DND-41 (cell line): ENCODE data around the gene CASP9.

Experiments used
- EZH2 ChIP-seq: IDR thresholded peaks from 3 replicates; pipeline ENCODE4 v1.6.1; 2012; ENCODE audit warnings: borderline replicate concordance, low read depth, mild to moderate bottlenecking, moderate library complexity, low read length, inconsistent platforms; ENCODE audit not compliant: severe bottlenecking
- TF ChIP-seq, protein P1 (sequence below): IDR thresholded peaks from 2 replicates; pipeline ENCODE4 v1.5.1; 2012; ENCODE audit warnings: borderline replicate concordance, low read length, moderate library complexity, mild to moderate bottlenecking; ENCODE audit not compliant: poor library complexity, severe bottlenecking; ENCODE audit errors: extremely low read depth

DNA sequence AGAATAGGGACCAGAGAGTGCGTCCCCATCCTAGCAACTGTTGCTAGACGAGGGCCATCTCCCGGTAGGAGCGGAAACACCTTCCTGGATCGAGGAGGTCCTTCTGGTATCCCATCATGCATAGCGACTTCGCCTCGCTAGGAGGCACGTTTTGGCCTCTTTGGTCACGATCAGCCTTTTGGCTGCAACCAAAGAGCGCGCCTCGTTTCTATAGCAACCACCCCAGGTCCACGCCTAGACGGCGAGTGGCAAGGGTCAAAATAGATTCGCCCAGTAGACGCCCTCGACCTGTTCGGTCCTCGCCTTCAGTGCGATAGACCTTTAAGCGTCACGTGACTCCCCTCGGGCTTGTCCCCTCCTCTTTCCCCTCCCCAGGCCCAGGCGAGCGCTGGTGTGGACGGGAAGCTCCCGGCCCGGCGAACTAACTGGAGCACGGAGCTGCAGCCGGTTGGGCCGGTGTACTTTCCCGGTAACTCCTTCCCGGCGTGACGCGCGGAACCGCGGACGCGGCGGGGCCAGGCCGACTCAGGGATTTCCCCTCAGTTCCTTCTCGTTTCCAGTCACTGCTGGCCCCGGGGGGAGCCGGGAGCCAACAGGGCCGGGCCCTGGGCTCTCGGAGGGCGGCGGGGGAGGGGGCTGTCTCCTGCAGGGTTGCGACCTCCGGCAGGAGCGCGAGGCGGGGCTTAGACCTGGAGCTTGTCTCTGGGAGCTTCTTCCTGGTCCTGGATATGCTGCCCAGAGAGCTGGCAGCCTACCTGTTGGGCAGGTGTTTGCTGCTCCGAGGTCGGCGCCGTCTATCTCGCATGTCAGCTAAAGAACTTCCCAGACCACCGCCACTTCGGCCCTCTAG, 2.7 kb upstream of the CASP9 start, which contains the start of gene DNAJC16:
- TF ChIP-seq, protein P1, sequence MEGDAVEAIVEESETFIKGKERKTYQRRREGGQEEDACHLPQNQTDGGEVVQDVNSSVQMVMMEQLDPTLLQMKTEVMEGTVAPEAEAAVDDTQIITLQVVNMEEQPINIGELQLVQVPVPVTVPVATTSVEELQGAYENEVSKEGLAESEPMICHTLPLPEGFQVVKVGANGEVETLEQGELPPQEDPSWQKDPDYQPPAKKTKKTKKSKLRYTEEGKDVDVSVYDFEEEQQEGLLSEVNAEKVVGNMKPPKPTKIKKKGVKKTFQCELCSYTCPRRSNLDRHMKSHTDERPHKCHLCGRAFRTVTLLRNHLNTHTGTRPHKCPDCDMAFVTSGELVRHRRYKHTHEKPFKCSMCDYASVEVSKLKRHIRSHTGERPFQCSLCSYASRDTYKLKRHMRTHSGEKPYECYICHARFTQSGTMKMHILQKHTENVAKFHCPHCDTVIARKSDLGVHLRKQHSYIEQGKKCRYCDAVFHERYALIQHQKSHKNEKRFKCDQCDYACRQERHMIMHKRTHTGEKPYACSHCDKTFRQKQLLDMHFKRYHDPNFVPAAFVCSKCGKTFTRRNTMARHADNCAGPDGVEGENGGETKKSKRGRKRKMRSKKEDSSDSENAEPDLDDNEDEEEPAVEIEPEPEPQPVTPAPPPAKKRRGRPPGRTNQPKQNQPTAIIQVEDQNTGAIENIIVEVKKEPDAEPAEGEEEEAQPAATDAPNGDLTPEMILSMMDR, result peak; percentile 58
- TF ChIP-seq EZH2, result no peak
